H9 (cell line): Measurements from ENCODE around the gene NHS. TPM values are rescaled to one million over a fixed set of nuclear protein-coding genes. Genes with fewer than 3 reads are reported as not detected.

Source experiments
- DNase-seq: peaks from one replicate; pipeline ENCODE4 v3.0.0-alpha.2; 2017
- H2AFZ ChIP-seq: one replicate; pipeline ENCODE4 v1.6.1; 2013; ENCODE audit warnings: mild to moderate bottlenecking, low read length, control low read depth, moderate library complexity
- H2AK5ac ChIP-seq: 2 replicates; pipeline ENCODE4 v1.6.1; 2013; ENCODE audit warnings: low read length, control low read depth, mixed read lengths; ENCODE audit not compliant: insufficient read length
- H2BK120ac ChIP-seq: one replicate; pipeline ENCODE4 v1.6.1; 2013; ENCODE audit warnings: low read depth, mild to moderate bottlenecking, low read length, control low read depth, inconsistent platforms; ENCODE audit not compliant: poor library complexity, severe bottlenecking
- H2BK12ac ChIP-seq: 2 replicates; pipeline ENCODE4 v1.6.1; 2013; ENCODE audit warnings: low read length, control low read depth, mixed read lengths, low read depth; ENCODE audit not compliant: insufficient read length
- H2BK15ac ChIP-seq: 2 replicates; pipeline ENCODE4 v1.6.1; 2013; ENCODE audit warnings: low read depth, low read length, control low read depth
- H2BK20ac ChIP-seq: one replicate; pipeline ENCODE4 v1.6.1; 2013; ENCODE audit warnings: low read depth, mild to moderate bottlenecking, low read length, control low read depth, inconsistent platforms; ENCODE audit not compliant: poor library complexity, severe bottlenecking
- H2BK5ac ChIP-seq: 2 replicates; pipeline ENCODE4 v1.6.1; 2013; ENCODE audit warnings: low read length, control low read depth, mixed read lengths; ENCODE audit not compliant: insufficient read length
- H3K14ac ChIP-seq: 2 replicates; pipeline ENCODE4 v1.6.1; 2013; ENCODE audit warnings: low read length, control low read depth; ENCODE audit not compliant: insufficient read depth
- H3K18ac ChIP-seq: 2 replicates; pipeline ENCODE4 v1.6.1; 2013; ENCODE audit warnings: low read depth, mild to moderate bottlenecking, mixed read lengths, low read length, control low read depth; ENCODE audit not compliant: insufficient read length
- H3K23ac ChIP-seq: 2 replicates; pipeline ENCODE4 v1.6.1; 2013; ENCODE audit warnings: low read length, control low read depth, mixed read lengths, low read depth; ENCODE audit not compliant: insufficient read length
- H3K23me2 ChIP-seq: 2 replicates; pipeline ENCODE4 v1.6.1; 2013; ENCODE audit warnings: low read depth, mild to moderate bottlenecking, mixed read lengths, low read length, control low read depth; ENCODE audit not compliant: insufficient read length, poor library complexity, severe bottlenecking
- H3K27ac ChIP-seq: 2 replicates; pipeline ENCODE4 v1.5.1; 2013; ENCODE audit warnings: low read length, control low read depth, mixed read lengths, low read depth; ENCODE audit not compliant: insufficient read length
- H3K27me3 ChIP-seq: 2 replicates; pipeline ENCODE4 v1.6.1; 2013; ENCODE audit warnings: low read length, control low read depth, inconsistent platforms; ENCODE audit not compliant: insufficient read depth
- H3K4ac ChIP-seq: 2 replicates; pipeline ENCODE4 v1.6.1; 2013; ENCODE audit warnings: low read depth, mild to moderate bottlenecking, control low read depth, inconsistent platforms, low read length, moderate library complexity
- H3K4me1 ChIP-seq: 2 replicates; pipeline ENCODE4 v1.6.1; 2013; ENCODE audit warnings: low read length, control low read depth, inconsistent platforms; ENCODE audit not compliant: insufficient read depth
- H3K4me2 ChIP-seq: 2 replicates; pipeline ENCODE4 v1.6.1; 2013; ENCODE audit warnings: low read length, control low read depth, mixed read lengths; ENCODE audit not compliant: insufficient read length, insufficient read depth
- H3K56ac ChIP-seq: 2 replicates; pipeline ENCODE4 v1.6.1; 2013; ENCODE audit warnings: low read depth, mild to moderate bottlenecking, mixed read lengths, low read length, control low read depth; ENCODE audit not compliant: insufficient read length
- H3K79me1 ChIP-seq: 2 replicates; pipeline ENCODE4 v1.6.1; 2013; ENCODE audit warnings: low read depth, mild to moderate bottlenecking, moderate library complexity, low read length, control low read depth, inconsistent platforms; ENCODE audit not compliant: insufficient read depth, poor library complexity, severe bottlenecking
- H3K79me2 ChIP-seq: 2 replicates; pipeline ENCODE4 v1.6.1; 2013; ENCODE audit warnings: low read length, control low read depth, inconsistent platforms; ENCODE audit not compliant: insufficient read depth
- H3K9ac ChIP-seq: 2 replicates; pipeline ENCODE4 v1.6.1; 2013; ENCODE audit warnings: low read length, control low read depth, mixed read lengths; ENCODE audit not compliant: insufficient read length; ENCODE audit errors: extremely low read depth
- H3K9me3 ChIP-seq: one replicate; pipeline ENCODE4 v1.6.1; 2013; ENCODE audit warnings: low read depth, low read length, inconsistent platforms; ENCODE audit not compliant: control insufficient read depth
- H3T11ph ChIP-seq: one replicate; pipeline ENCODE4 v1.6.1; 2013; ENCODE audit warnings: mild to moderate bottlenecking, low read length, control low read depth, inconsistent platforms
- H4K20me1 ChIP-seq: one replicate; pipeline ENCODE4 v1.6.1; 2013; ENCODE audit not compliant: control insufficient read depth, insufficient read length, insufficient read depth
- H4K5ac ChIP-seq: 2 replicates; pipeline ENCODE4 v1.6.1; 2013; ENCODE audit warnings: low read depth, mild to moderate bottlenecking, mixed read lengths, low read length, control low read depth; ENCODE audit not compliant: insufficient read length
- H4K8ac ChIP-seq: replicated peaks from 2 replicates; pipeline ENCODE4 v1.6.1; 2013; ENCODE audit warnings: low read length, control low read depth, mixed read lengths, low read depth; ENCODE audit not compliant: insufficient read length
- H4K91ac ChIP-seq: 2 replicates; pipeline ENCODE4 v1.6.1; 2013; ENCODE audit warnings: low read depth, mild to moderate bottlenecking, moderate library complexity, mixed read lengths, low read length, control low read depth; ENCODE audit not compliant: insufficient read length
- H3K27ac Mint-ChIP-seq, 3 experiments: 2 replicates in 2 of 3; 3 replicates in 1 of 3; pipeline ENCODE4 v1.8.0; 2020 to 2021; ENCODE audit warnings: mixed read lengths in 3 of 3, mild to moderate bottlenecking in 1 of 3, moderate library complexity in 1 of 3
- H3K27me3 Mint-ChIP-seq: 2 replicates; pipeline ENCODE4 v1.8.0; 2021; ENCODE audit warnings: low read depth, mild to moderate bottlenecking, moderate library complexity, mixed read lengths
- H3K36me3 Mint-ChIP-seq, 3 experiments: 2 replicates in 2 of 3; 3 replicates in 1 of 3; pipeline ENCODE4 v1.8.0; 2020 to 2021; ENCODE audit warnings: low read depth in 3 of 3, mixed read lengths in 3 of 3; ENCODE audit not compliant: insufficient read depth in 1 of 3
- H3K4me1 Mint-ChIP-seq, 2 experiments: 2 replicates each; pipeline ENCODE4 v1.8.0; 2020; ENCODE audit warnings: mixed read lengths in 2 of 2
- H3K4me3 Mint-ChIP-seq, 2 experiments: 2 replicates in 1 of 2; 3 replicates in 1 of 2; pipeline ENCODE4 v1.8.0; 2020 to 2021; ENCODE audit warnings: mild to moderate bottlenecking in 2 of 2, mixed read lengths in 2 of 2, moderate library complexity in 1 of 2
- H3K9me3 Mint-ChIP-seq, 2 experiments: 2 replicates in 1 of 2; 3 replicates in 1 of 2; pipeline ENCODE4 v1.8.0; 2020; ENCODE audit warnings: mild to moderate bottlenecking in 2 of 2, mixed read lengths in 2 of 2, moderate library complexity in 1 of 2
- WGBS: extraction: QIAGEN DNeasy Blood & Tissue Kit; methylation state at CpG from one replicate; pipeline ENCODE4 v1.1.7; 2013; ENCODE audit warnings: missing lambda C conversion rate, low lambda C conversion rate, mixed read lengths; ENCODE audit not compliant: insufficient read length; ENCODE audit errors: extremely low coverage; 5-methylcytosine and 5-hydroxymethylcytosine counted together
- total RNA-seq: library from RNA; stranded (reverse); gene quantifications from 2 replicates; pipeline ENCODE4 v1.2.1, GENCODE V29; 2021
- TF ChIP-seq, protein P1 (sequence below): fragments of 200-600 bp; sonication (generic); conservative IDR thresholded peaks from 3 replicates; pipeline ENCODE4 v1.8.0; 2021; ENCODE audit warnings: antibody characterized with exemption, mild to moderate bottlenecking

NHS gene
- total RNA-seq, 1 experiment from 2014 or later = 8.7 TPM

DNA sequence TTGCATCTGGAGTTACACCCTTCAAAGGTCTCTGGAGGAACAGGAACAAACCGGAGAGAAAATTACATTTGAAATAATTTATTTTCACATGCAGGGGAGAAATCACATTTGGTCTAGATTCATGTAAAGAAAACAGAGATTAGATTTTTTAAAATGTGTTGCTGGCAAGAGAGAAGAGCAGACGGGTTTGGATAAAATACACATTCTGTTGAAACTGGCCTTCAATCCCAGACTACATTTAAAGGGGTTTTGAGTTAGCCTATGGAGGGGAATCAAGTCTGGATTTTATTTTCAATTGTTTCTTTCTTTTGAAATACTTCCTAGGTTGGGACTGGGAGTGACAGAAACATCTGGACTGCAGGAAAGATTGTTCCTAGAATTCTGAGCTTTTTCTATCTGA is 180.8 kb downstream of the NHS start:
- no peaks in the 10 kb centered on the region for H3K23me2 ChIP-seq
- TF ChIP-seq, protein P1, sequence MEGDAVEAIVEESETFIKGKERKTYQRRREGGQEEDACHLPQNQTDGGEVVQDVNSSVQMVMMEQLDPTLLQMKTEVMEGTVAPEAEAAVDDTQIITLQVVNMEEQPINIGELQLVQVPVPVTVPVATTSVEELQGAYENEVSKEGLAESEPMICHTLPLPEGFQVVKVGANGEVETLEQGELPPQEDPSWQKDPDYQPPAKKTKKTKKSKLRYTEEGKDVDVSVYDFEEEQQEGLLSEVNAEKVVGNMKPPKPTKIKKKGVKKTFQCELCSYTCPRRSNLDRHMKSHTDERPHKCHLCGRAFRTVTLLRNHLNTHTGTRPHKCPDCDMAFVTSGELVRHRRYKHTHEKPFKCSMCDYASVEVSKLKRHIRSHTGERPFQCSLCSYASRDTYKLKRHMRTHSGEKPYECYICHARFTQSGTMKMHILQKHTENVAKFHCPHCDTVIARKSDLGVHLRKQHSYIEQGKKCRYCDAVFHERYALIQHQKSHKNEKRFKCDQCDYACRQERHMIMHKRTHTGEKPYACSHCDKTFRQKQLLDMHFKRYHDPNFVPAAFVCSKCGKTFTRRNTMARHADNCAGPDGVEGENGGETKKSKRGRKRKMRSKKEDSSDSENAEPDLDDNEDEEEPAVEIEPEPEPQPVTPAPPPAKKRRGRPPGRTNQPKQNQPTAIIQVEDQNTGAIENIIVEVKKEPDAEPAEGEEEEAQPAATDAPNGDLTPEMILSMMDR = no peak
- H2BK12ac ChIP-seq = no peak overlapping the region
- no peak overlapping the region for H3K9ac ChIP-seq
- no peak overlapping the region for H2BK120ac ChIP-seq
- H2BK20ac ChIP-seq = no peak overlapping the region
- no peaks in the 10 kb centered on the region for H3K9me3 Mint-ChIP-seq
- no peak overlapping the region for H3K27ac ChIP-seq
- H3K79me2 ChIP-seq = no peaks in the 10 kb centered on the region
- no peak overlapping the region for H2AFZ ChIP-seq
- no peak overlapping the region for H3K14ac ChIP-seq
- no peak overlapping the region for H3T11ph ChIP-seq
- no peak for DNase-seq
- H3K36me3 Mint-ChIP-seq = no peaks in the 10 kb centered on the region; a peak in 1 of 7 replicates
- no peak overlapping the region for H4K5ac ChIP-seq
- no peak overlapping the region for H2BK5ac ChIP-seq
- no CpG with 5 or more reads among the region's 2 CpGs for WGBS
- H3K4me3 Mint-ChIP-seq = no peak overlapping the region
- no peaks in the 10 kb centered on the region for H3K79me1 ChIP-seq
- peaks cover 59 to 63% of the 10 kb centered on the region in 2 experiments for H3K4me1 Mint-ChIP-seq
- no peak overlapping the region for H3K56ac ChIP-seq
- H4K91ac ChIP-seq = no peak overlapping the region
- H3K4me2 ChIP-seq = no peak overlapping the region
- H3K23ac ChIP-seq = no peak overlapping the region
- no peak overlapping the region for H2BK15ac ChIP-seq
- no peaks in the 10 kb centered on the region for H3K9me3 ChIP-seq
- H3K27me3 Mint-ChIP-seq = no peaks in the 10 kb centered on the region; the same call in 1 of the 2 replicates
- no peak overlapping the region for H3K18ac ChIP-seq
- H4K20me1 ChIP-seq = no peaks in the 10 kb centered on the region
- no peak overlapping the region; a peak in 1 of 7 replicates for H3K27ac Mint-ChIP-seq
- H2AK5ac ChIP-seq = no peak overlapping the region
- no peak overlapping the region for H3K4ac ChIP-seq
- no peaks in the 10 kb centered on the region for H3K27me3 ChIP-seq
- H3K4me1 ChIP-seq = peaks cover 3% of the 10 kb centered on the region; the same call in 1 of the 2 replicates
- no peak overlapping the region for H4K8ac ChIP-seq
